A549 (cell line): ENCODE measurements around the gene ESRRB.

Source experiments
- HOXA7 ChIP-seq: fragments of 250-450 bp; sonication (Bioruptor Pico); IDR thresholded peaks from 2 replicates; pipeline ENCODE4 v1.5.0; 2020; ENCODE audit warnings: mild to moderate bottlenecking, moderate library complexity
- JUN ChIP-seq, 2 experiments: fragments of >200 bp; sonication (Bioruptor Twin); formaldehyde crosslinking; IDR thresholded peaks; 2 replicates in 1 of 2; 3 replicates in 1 of 2; pipeline ENCODE4 v1.6.1; 2016 to 2017
- RCOR1 ChIP-seq: fragments of 150-350 bp; IDR thresholded peaks from 2 replicates; pipeline ENCODE4 v1.6.1; 2014; ENCODE audit warnings: antibody characterized with exemption, low read length, low read depth
- TP53 ChIP-seq: fragments of 250-450 bp; sonication (Bioruptor Pico); IDR thresholded peaks from 2 replicates; pipeline ENCODE4 v1.5.0; 2021; ENCODE audit warnings: mild to moderate bottlenecking, moderate library complexity
- TF ChIP-seq, protein P1 (sequence below): fragments of 450-650 bp; IDR thresholded peaks from 2 replicates; pipeline ENCODE4 v1.6.1; 2014; ENCODE audit warnings: antibody characterized with exemption
- TF ChIP-seq, protein P2 (sequence below): fragments of >200 bp; sonication (Bioruptor Twin); formaldehyde crosslinking; IDR thresholded peaks from 3 replicates; pipeline ENCODE4 v1.5.1; 2016

DNA sequence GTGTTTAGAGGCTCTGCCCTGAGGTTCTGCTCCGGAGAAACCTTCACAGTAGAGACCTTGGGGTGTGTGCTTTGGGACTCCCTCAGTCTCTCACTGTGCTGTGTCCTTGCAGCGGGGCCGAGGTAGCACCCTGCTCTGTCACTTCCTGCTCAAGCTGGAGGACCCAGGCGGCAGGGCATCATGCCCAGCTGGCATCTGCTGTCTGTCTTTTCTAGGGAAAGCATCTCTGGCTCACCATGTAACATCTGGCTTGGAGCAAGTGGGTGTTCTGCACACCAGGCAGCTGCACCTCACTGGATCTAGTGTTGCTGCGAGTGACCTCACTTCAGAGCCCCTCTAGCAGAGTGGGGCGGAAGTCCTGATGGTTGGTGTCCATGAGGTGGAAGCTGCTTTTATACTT is 124.5 kb downstream of the ESRRB start:
- TF ChIP-seq HOXA7 (CRISPR knock-in tag) (no peak), JUN (IDR thresholded peaks at IDR 0.05) (no peak), TP53 (CRISPR knock-in tag) (no peak), RCOR1 (no peak)
- TF ChIP-seq, protein P1, sequence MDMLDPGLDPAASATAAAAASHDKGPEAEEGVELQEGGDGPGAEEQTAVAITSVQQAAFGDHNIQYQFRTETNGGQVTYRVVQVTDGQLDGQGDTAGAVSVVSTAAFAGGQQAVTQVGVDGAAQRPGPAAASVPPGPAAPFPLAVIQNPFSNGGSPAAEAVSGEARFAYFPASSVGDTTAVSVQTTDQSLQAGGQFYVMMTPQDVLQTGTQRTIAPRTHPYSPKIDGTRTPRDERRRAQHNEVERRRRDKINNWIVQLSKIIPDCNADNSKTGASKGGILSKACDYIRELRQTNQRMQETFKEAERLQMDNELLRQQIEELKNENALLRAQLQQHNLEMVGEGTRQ, result no peak
- TF ChIP-seq, protein P2, sequence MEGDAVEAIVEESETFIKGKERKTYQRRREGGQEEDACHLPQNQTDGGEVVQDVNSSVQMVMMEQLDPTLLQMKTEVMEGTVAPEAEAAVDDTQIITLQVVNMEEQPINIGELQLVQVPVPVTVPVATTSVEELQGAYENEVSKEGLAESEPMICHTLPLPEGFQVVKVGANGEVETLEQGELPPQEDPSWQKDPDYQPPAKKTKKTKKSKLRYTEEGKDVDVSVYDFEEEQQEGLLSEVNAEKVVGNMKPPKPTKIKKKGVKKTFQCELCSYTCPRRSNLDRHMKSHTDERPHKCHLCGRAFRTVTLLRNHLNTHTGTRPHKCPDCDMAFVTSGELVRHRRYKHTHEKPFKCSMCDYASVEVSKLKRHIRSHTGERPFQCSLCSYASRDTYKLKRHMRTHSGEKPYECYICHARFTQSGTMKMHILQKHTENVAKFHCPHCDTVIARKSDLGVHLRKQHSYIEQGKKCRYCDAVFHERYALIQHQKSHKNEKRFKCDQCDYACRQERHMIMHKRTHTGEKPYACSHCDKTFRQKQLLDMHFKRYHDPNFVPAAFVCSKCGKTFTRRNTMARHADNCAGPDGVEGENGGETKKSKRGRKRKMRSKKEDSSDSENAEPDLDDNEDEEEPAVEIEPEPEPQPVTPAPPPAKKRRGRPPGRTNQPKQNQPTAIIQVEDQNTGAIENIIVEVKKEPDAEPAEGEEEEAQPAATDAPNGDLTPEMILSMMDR, result no peak
